CD14-positive monocyte (primary cell): Measurements from ENCODE around the gene LRRC4. TPM values are rescaled to one million over a fixed set of nuclear protein-coding genes. Genes with fewer than 3 reads are reported as not detected.

Experiments used
- DNase-seq, 3 donors: peaks; one replicate each; pipeline ENCODE4 v3.0.0-alpha.2; 2011 to 2022
- H2AFZ ChIP-seq: 2 replicates; pipeline ENCODE4 v1.6.0; 2012; ENCODE audit warnings: mild to moderate bottlenecking, low read depth, low read length, inconsistent platforms; ENCODE audit not compliant: insufficient read depth, poor library complexity, severe bottlenecking
- H3K27ac ChIP-seq, 2 donors: 1 replicate in 1 of 2; 2 replicates in 1 of 2; pipeline ENCODE4 v1.5.1; 2012 to 2013; ENCODE audit warnings: low read length in 2 of 2, control low read depth in 1 of 2, inconsistent platforms in 1 of 2, low read depth in 1 of 2, mild to moderate bottlenecking in 1 of 2
- H3K27me3 ChIP-seq, 2 donors: one replicate each; pipeline versions ENCODE4 v1.6.0 to v1.6.1; 2011 to 2013; ENCODE audit warnings: low read length in 2 of 2; ENCODE audit not compliant: control insufficient read depth in 2 of 2, insufficient read depth in 2 of 2
- H3K36me3 ChIP-seq, 2 donors: replicated peaks in 1 of 2; 1 replicate in 1 of 2; 2 replicates in 1 of 2; pipeline versions ENCODE4 v1.5.1 to v1.6.1; 2012 to 2013; ENCODE audit warnings: low read length in 2 of 2, control low read depth in 1 of 2, inconsistent platforms in 1 of 2, mild to moderate bottlenecking in 1 of 2; ENCODE audit not compliant: insufficient read depth in 2 of 2, control insufficient read depth in 1 of 2
- H3K4me1 ChIP-seq, 2 donors: 1 replicate in 1 of 2; 2 replicates in 1 of 2; pipeline versions ENCODE4 v1.5.1 to v1.6.1; 2012 to 2013; ENCODE audit warnings: low read length in 2 of 2, control low read depth in 1 of 2, inconsistent platforms in 1 of 2, mild to moderate bottlenecking in 1 of 2, moderate library complexity in 1 of 2; ENCODE audit not compliant: insufficient read depth in 2 of 2, control insufficient read depth in 1 of 2
- H3K4me2 ChIP-seq: replicated peaks from 2 replicates; pipeline ENCODE3; 2012; ENCODE audit warnings: low read length, moderate library complexity, mild to moderate bottlenecking; ENCODE audit not compliant: poor library complexity, severe bottlenecking; ENCODE audit errors: extremely low read depth
- H3K4me3 ChIP-seq, 3 experiments: fragments of 200-600 bp in 1 of 3; sonication (generic) in 1 of 3; replicated peaks in 1 of 3; 1 replicate in 2 of 3; 2 replicates in 1 of 3; pipeline ENCODE4 v1.5.1; 2011 to 2013; ENCODE audit warnings: low read length in 3 of 3, mild to moderate bottlenecking in 3 of 3, control low read depth in 2 of 3, low read depth in 2 of 3, inconsistent platforms in 1 of 3, moderate library complexity in 1 of 3
- H3K79me2 ChIP-seq: 2 replicates; pipeline ENCODE4 v1.6.0; 2012; ENCODE audit warnings: mild to moderate bottlenecking, control low read depth, inconsistent platforms, low read length, moderate library complexity; ENCODE audit not compliant: insufficient read depth
- H3K9ac ChIP-seq: 2 replicates; pipeline ENCODE4 v1.6.0; 2017; ENCODE audit warnings: low read length, mild to moderate bottlenecking; ENCODE audit not compliant: insufficient read depth, poor library complexity, severe bottlenecking
- H3K9me3 ChIP-seq, 2 donors: replicated peaks in 1 of 2; 1 replicate in 1 of 2; 2 replicates in 1 of 2; pipeline versions ENCODE4 v1.5.1 to v1.6.1; 2012 to 2013; ENCODE audit warnings: low read length in 2 of 2, control low read depth in 1 of 2; ENCODE audit not compliant: control insufficient read depth in 1 of 2, insufficient read depth in 1 of 2
- H4K20me1 ChIP-seq: 2 replicates; pipeline ENCODE4 v1.6.0; 2012; ENCODE audit warnings: mild to moderate bottlenecking, low read length, control low read depth, moderate library complexity; ENCODE audit not compliant: insufficient read depth
- H3K27ac Mint-ChIP-seq, 7 donors: one replicate each; pipeline ENCODE4 v1.8.0; 2020; ENCODE audit warnings: mild to moderate bottlenecking in 7 of 7, mixed read lengths in 7 of 7, moderate library complexity in 6 of 7, inconsistent platforms in 2 of 7
- H3K27me3 Mint-ChIP-seq, 3 donors: one replicate each; pipeline ENCODE4 v1.8.0; 2021 to 2022; ENCODE audit warnings: low read depth in 3 of 3, mild to moderate bottlenecking in 3 of 3, mixed read lengths in 3 of 3, moderate library complexity in 3 of 3, inconsistent platforms in 1 of 3
- H3K36me3 Mint-ChIP-seq, 2 donors: one replicate each; pipeline ENCODE4 v1.8.0; 2020; ENCODE audit warnings: mixed read lengths in 2 of 2, inconsistent platforms in 1 of 2, mild to moderate bottlenecking in 1 of 2
- H3K4me1 Mint-ChIP-seq: one replicate; pipeline ENCODE4 v1.8.0; 2020; ENCODE audit warnings: mild to moderate bottlenecking, mixed read lengths
- H3K4me3 Mint-ChIP-seq, 2 donors: one replicate each; pipeline ENCODE4 v1.8.0; 2020; ENCODE audit warnings: mild to moderate bottlenecking in 2 of 2, mixed read lengths in 2 of 2, moderate library complexity in 1 of 2
- H3K9me3 Mint-ChIP-seq, 7 donors: one replicate each; pipeline ENCODE4 v1.8.0; 2020 to 2022; ENCODE audit warnings: mixed read lengths in 7 of 7, mild to moderate bottlenecking in 6 of 7, moderate library complexity in 6 of 7, inconsistent platforms in 2 of 7
- CTCF ChIP-seq: fragments of 200-600 bp; IDR thresholded peaks from one replicate; pipeline ENCODE4 v1.8.0; 2022; ENCODE audit warnings: antibody characterized with exemption, mild to moderate bottlenecking
- WGBS: methylation state at CpG from one replicate; pipeline ENCODE4 v1.1.5; 2013; ENCODE audit warnings: missing lambda C conversion rate; ENCODE audit not compliant: insufficient coverage; 5-methylcytosine and 5-hydroxymethylcytosine counted together
- intact Hi-C, 2 donors: fragments of 100-400 bp; cut with micrococcal nuclease; formaldehyde crosslinking; loops; one replicate each; pipeline versions ENCODE4 v1.15.0 to v1.15.1; 2023
- polyA plus RNA-seq, 3 donors: library from polyadenylated mRNA; depleted of rRNA in 1 of 3; unstranded in 2 of 3; stranded (reverse) in 1 of 3; fragments of 300-500 nt in 2 of 3; fragments of >200 nt in 1 of 3; fragmentation: Illumina TruSeq in 2 of 3; gene quantifications; 1 replicate in 2 of 3; 2 replicates in 1 of 3; pipeline ENCODE4 v1.2.3, GENCODE V29; 2012 to 2021

The LRRC4 gene
- polyA plus RNA-seq, 3 donors = 0.12 to 3.3 (median 0.91) TPM

GRCh38 chr7:127979728-127980126, 51.5 kb downstream of the LRRC4 start:
- no peak for DNase-seq
- no peak overlapping the region for H3K9ac ChIP-seq
- no peaks in the 10 kb centered on the region for H3K4me1 ChIP-seq
- H2AFZ ChIP-seq = no peak overlapping the region
- H3K27me3 ChIP-seq = no peaks in the 10 kb centered on the region
- no peak overlapping the region for H3K27ac ChIP-seq
- Mint-ChIP-seq H3K27me3 (peaks cover 0 to under 1% (median 0%) of the 10 kb centered on the region in 3 donors), H3K36me3 (peaks cover 42 to 60% of the 10 kb centered on the region in 2 donors), H3K4me1 (no peaks in the 10 kb centered on the region), H3K27ac (no peak overlapping the region), H3K9me3 (peaks cover 16 to 28% (median 27%) of the 10 kb centered on the region in 7 donors), H3K4me3 (no peak overlapping the region)
- H3K9me3 ChIP-seq = peaks cover 19% of the 10 kb centered on the region in 2 donors
- intact Hi-C loops = no loop called here
- H4K20me1 ChIP-seq = no peaks in the 10 kb centered on the region
- TF ChIP-seq CTCF = no peak
- H3K36me3 ChIP-seq = peaks cover 4 to 50% of the 10 kb centered on the region in 2 donors
- H3K4me2 ChIP-seq = no peak overlapping the region
- no peak overlapping the region for H3K4me3 ChIP-seq
- no peaks in the 10 kb centered on the region for H3K79me2 ChIP-seq

- H3K9me3 ChIP-seq = peaks cover 19% of the 10 kb centered on the region in 2 donors
- Mint-ChIP-seq H3K4me3 (no peak overlapping the region), H3K27me3 (peaks cover 0 to 2% (median 0%) of the 10 kb centered on the region in 3 donors), H3K9me3 (peaks cover 16 to 28% (median 27%) of the 10 kb centered on the region in 7 donors), H3K36me3 (peaks cover 41 to 64% of the 10 kb centered on the region in 2 donors), H3K27ac (no peak overlapping the region), H3K4me1 (no peaks in the 10 kb centered on the region)
- no peak overlapping the region for H3K4me2 ChIP-seq
- H3K9ac ChIP-seq = no peak overlapping the region
- H3K36me3 ChIP-seq = peaks cover 4 to 45% of the 10 kb centered on the region in 2 donors
- DNase-seq = no peak
- H3K79me2 ChIP-seq = no peaks in the 10 kb centered on the region
- H3K27me3 ChIP-seq = no peaks in the 10 kb centered on the region
- intact Hi-C loops = no loop called here
- no peak overlapping the region for H3K27ac ChIP-seq
- 97% methylated on average over 8 of the region's 9 CpGs for WGBS
- no peak overlapping the region for H3K4me3 ChIP-seq
- H3K4me1 ChIP-seq = no peaks in the 10 kb centered on the region
- H2AFZ ChIP-seq = no peak overlapping the region
- no peak for TF ChIP-seq CTCF
- H4K20me1 ChIP-seq = no peaks in the 10 kb centered on the region
Measured at GRCh38 chr7:127979113-127979727, 52.0 kb downstream of the LRRC4 start.
